ENCODE data around the gene ICE2. TPM values are rescaled to one million over a fixed set of nuclear protein-coding genes. Genes with fewer than 3 reads are reported as not detected.
A peak's percentile ranks its signal among the peaks of the same experiment; 100 is the strongest.

The ICE2 gene
- total and polyA plus RNA-seq, 2 of the 4 experiments (the other 2 are of a cell fraction): 14.7 to 21.1 TPM

DNA sequence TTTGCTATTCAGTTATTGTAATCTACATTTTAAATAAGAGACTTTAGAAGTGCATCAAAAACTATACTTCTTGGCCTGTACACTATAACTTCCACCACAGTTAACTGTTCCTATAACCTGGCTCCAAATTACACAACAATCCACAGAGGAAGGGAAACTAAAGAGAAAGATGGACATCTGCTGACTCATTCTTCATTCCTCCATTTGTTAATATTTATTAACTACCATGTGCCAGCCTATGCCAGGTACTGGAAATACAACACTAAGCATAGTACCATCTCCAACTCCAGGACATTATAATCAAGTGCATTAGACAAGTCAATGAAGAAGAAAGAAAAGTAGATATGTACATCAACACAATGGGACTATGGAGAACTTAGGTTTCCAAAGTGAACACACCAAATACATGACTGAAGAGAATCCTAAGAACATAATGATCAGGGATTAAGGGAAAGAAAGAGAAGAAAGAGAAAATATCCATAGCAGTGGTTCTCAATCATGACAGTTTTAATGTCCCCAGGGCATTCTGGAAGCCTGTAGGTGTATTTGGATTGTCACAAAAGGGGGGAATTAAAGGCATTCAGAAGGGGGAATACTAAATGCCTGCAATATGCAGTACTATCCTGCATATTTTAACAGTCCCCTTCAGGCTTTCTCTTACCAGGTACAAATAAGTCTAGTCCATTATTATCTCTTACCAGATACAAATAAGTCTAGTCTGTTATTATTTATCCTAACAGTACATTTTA, 8.9 kb downstream of the ICE2 start:
- H3K9ac ChIP-seq (ENCODE audit: low read depth, low read length): no peak overlapping the region
- H3K4me1 ChIP-seq (ENCODE audit: control insufficient read depth, insufficient read depth, low read length): no peaks in the 10 kb centered on the region
- no peak overlapping the region for H2BK120ac ChIP-seq (ENCODE audit: low read depth, low read length)
- no peak overlapping the region for H2BK5ac ChIP-seq (ENCODE audit: low read depth, low read length, poor library complexity, severe bottlenecking)
- H3K18ac ChIP-seq (ENCODE audit: low read depth, low read length): no peak overlapping the region
- POLR2A ChIA-PET (ENCODE audit: unreplicated experiment): no interaction called here
- CTCF ChIA-PET: no interaction called here
- no peak overlapping the region for H4K5ac ChIP-seq (ENCODE audit: low read depth, low read length)
- H3K27ac ChIP-seq (ENCODE audit: insufficient read depth, low read length): no peak overlapping the region
- no peak overlapping the region for H2AFZ ChIP-seq (replicated peaks; ENCODE audit: low read length, poor library complexity)
- intact Hi-C loops (cut with micrococcal nuclease) (loop anchor here (10.0 kb wide), 1 partner anchor 785 kb away; the partner anchor contains the start of gene BNIP2), in situ Hi-C loops (cut with MboI; ENCODE audit: low sequenced_read_pairs) (no loop called here), dilution Hi-C loops (cut with HindIII; ENCODE audit: low sequenced_read_pairs, unreplicated experiment) (no loop called here)
- H3K23ac ChIP-seq (ENCODE audit: low read depth, low read length): no peak overlapping the region
- peaks cover 11 to 25% of the 10 kb centered on the region in 2 experiments for H3K79me1 ChIP-seq (ENCODE audit: low read depth in 1 of 2, low read length in 2 of 2)
- H3K4me2 ChIP-seq (ENCODE audit: low read depth, low read length): no peak overlapping the region; the same call in 1 of the 2 replicates
- H3K14ac ChIP-seq (replicated peaks; ENCODE audit: low read depth, low read length): no peak overlapping the region
- TF ChIP-seq ELK1 (IDR thresholded peaks at IDR 0.05; ENCODE audit: borderline replicate concordance, low read depth, low read length) (no peak), CEBPB (IDR thresholded peaks at IDR 0.05; ENCODE audit: low read depth, low read length) (peak; percentile 52), MAZ (IDR thresholded peaks at IDR 0.05; ENCODE audit: borderline replicate concordance, low read depth, low read length) (no peak), RCOR1 (IDR thresholded peaks at IDR 0.05; ENCODE audit: insufficient replicate concordance, low read length) (no peak), NFE2L2 (IDR thresholded peaks at IDR 0.05; ENCODE audit: low read depth, low read length) (peak; percentile 66), RFX5 (IDR thresholded peaks at IDR 0.05; ENCODE audit: low read depth, low read length) (no peak), BHLHE40 (IDR thresholded peaks at IDR 0.05; ENCODE audit: low read depth, low read length) (no peak), RAD21 (IDR thresholded peaks at IDR 0.05; ENCODE audit: low read length) (no peak), SMC3 (IDR thresholded peaks at IDR 0.05; ENCODE audit: low read depth, low read length) (no peak)
- TF ChIP-seq, protein P1, sequence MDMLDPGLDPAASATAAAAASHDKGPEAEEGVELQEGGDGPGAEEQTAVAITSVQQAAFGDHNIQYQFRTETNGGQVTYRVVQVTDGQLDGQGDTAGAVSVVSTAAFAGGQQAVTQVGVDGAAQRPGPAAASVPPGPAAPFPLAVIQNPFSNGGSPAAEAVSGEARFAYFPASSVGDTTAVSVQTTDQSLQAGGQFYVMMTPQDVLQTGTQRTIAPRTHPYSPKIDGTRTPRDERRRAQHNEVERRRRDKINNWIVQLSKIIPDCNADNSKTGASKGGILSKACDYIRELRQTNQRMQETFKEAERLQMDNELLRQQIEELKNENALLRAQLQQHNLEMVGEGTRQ (IDR thresholded peaks at IDR 0.05; ENCODE audit: low read depth, low read length): no peak
- BruUV-seq (replicated peaks): no TSS peak
- H3K4ac ChIP-seq (ENCODE audit: low read depth, low read length): no peak overlapping the region
- no peaks in the 10 kb centered on the region for H3K9me3 ChIP-seq (ENCODE audit: control insufficient read depth, insufficient read depth, low read length)
- H3K27me3 ChIP-seq (ENCODE audit: control insufficient read depth, insufficient read depth, low read length): no peaks in the 10 kb centered on the region
- H4K20me1 ChIP-seq (ENCODE audit: insufficient read depth, low read length): no peaks in the 10 kb centered on the region
- no peak overlapping the region for H2BK20ac ChIP-seq (ENCODE audit: low read depth, low read length)
- H3K9me1 ChIP-seq (ENCODE audit: insufficient read depth, low read length): no peaks in the 10 kb centered on the region
- H2AK5ac ChIP-seq (ENCODE audit: low read depth, low read length): no peak overlapping the region
- DNase-seq: peak; percentile 14
- no peak overlapping the region for H2BK15ac ChIP-seq (ENCODE audit: low read depth, low read length)
- peak; percentile 32; the same call in 1 of the 2 replicates for ATAC-seq (ENCODE audit: low read depth)
- H4K8ac ChIP-seq (ENCODE audit: low read depth in 2 of 2, low read length in 2 of 2): no peak overlapping the region
- peaks cover 14% of the 10 kb centered on the region for H3K36me3 ChIP-seq (ENCODE audit: control insufficient read depth, insufficient read depth, low read length)
- no peak overlapping the region for H3K4me3 ChIP-seq (ENCODE audit: insufficient read depth, low read depth, low read length)
- no peak overlapping the region for H4K91ac ChIP-seq (ENCODE audit: insufficient read depth, low read depth, low read length)
- no peak overlapping the region for H2AK9ac ChIP-seq (replicated peaks; ENCODE audit: low read depth, low read length, poor library complexity)
- no peak overlapping the region for H3K56ac ChIP-seq (ENCODE audit: extremely low read depth, insufficient read depth, low read length)

All from IMR-90 (cell line).